Fibroblast of lung (primary cell): Measurements from ENCODE around the gene PYURF. TPM values are rescaled to one million over a fixed set of nuclear protein-coding genes. Genes with fewer than 3 reads are reported as not detected.

ENCODE experiments used
- DNase-seq, 2 donors: peaks; one replicate each; pipeline versions ENCODE4 v3.0.0 to v3.0.0-alpha.2; 2010; ENCODE audit warnings: low read depth in 2 of 2
- H2AFZ ChIP-seq: 2 replicates; pipeline ENCODE4 v1.5.1; 2012; ENCODE audit warnings: low read length, control low read depth, inconsistent platforms
- H3K27ac ChIP-seq: 2 replicates; pipeline ENCODE4 v1.5.1; 2011; ENCODE audit warnings: low read length, control low read depth; ENCODE audit not compliant: insufficient read depth
- H3K27me3 ChIP-seq: 2 replicates; pipeline ENCODE4 v1.5.1; 2011; ENCODE audit warnings: mild to moderate bottlenecking, low read length; ENCODE audit not compliant: control insufficient read depth, insufficient read depth
- H3K36me3 ChIP-seq: 2 replicates; pipeline ENCODE4 v1.5.1; 2011; ENCODE audit warnings: low read length; ENCODE audit not compliant: control insufficient read depth, insufficient read depth
- H3K4me1 ChIP-seq: 2 replicates; pipeline ENCODE4 v1.5.1; 2011; ENCODE audit warnings: low read length; ENCODE audit not compliant: control insufficient read depth, insufficient read depth; ENCODE audit errors: extremely low read depth
- H3K4me2 ChIP-seq: 2 replicates; pipeline ENCODE4 v1.5.1; 2011; ENCODE audit warnings: low read length, control low read depth; ENCODE audit not compliant: insufficient read depth; ENCODE audit errors: extremely low read depth
- H3K4me3 ChIP-seq, 4 experiments: fragments of 200-600 bp in 1 of 4; sonication (generic) in 1 of 4; replicated peaks in 1 of 4; 2 replicates each; pipeline ENCODE4 v1.5.1; 2011 to 2016; ENCODE audit warnings: low read length in 4 of 4, low read depth in 3 of 4, mild to moderate bottlenecking in 3 of 4, control low read depth in 2 of 4, inconsistent platforms in 1 of 4, mixed read lengths in 1 of 4; ENCODE audit not compliant: insufficient read depth in 1 of 4; ENCODE audit errors: control extremely low read depth in 1 of 4
- H3K79me2 ChIP-seq: 2 replicates; pipeline ENCODE4 v1.5.1; 2012; ENCODE audit warnings: mild to moderate bottlenecking, low read length, inconsistent platforms; ENCODE audit not compliant: control insufficient read depth, insufficient read depth
- H3K9ac ChIP-seq: 2 replicates; pipeline ENCODE4 v1.5.1; 2011; ENCODE audit warnings: mild to moderate bottlenecking, low read length, control low read depth; ENCODE audit not compliant: insufficient read depth
- H3K9me3 ChIP-seq: 2 replicates; pipeline ENCODE4 v1.5.1; 2012; ENCODE audit warnings: low read depth, low read length; ENCODE audit not compliant: control insufficient read depth, insufficient read depth
- H4K20me1 ChIP-seq: 2 replicates; pipeline ENCODE4 v1.5.1; 2011; ENCODE audit warnings: low read length; ENCODE audit not compliant: control insufficient read depth, insufficient read depth; ENCODE audit errors: extremely low read depth
- EZH2 ChIP-seq: IDR thresholded peaks from 2 replicates; pipeline ENCODE4 v1.5.1; 2012; ENCODE audit warnings: low read length, control low read depth, mild to moderate bottlenecking; ENCODE audit errors: missing control alignments
- polyA plus RNA-seq, 2 donors: library from polyadenylated mRNA; depleted of rRNA in 1 of 2; stranded (reverse) in 1 of 2; unstranded in 1 of 2; fragments of >200 nt; gene quantifications; 2 replicates each; pipeline ENCODE4 v1.2.1, GENCODE V29; 2011 to 2012; ENCODE audit warnings: missing spikeins in 1 of 2
- total RNA-seq: library from RNA; depleted of rRNA; stranded (reverse); fragments of >200 nt; gene quantifications from 2 replicates; pipeline ENCODE4 v1.2.1, GENCODE V29; 2014
- TF ChIP-seq, protein P1 (sequence below), 2 donors: IDR thresholded peaks in 1 of 2; conservative IDR thresholded peaks in 1 of 2; 1 replicate in 1 of 2; 2 replicates in 1 of 2; pipeline ENCODE4 v1.5.1; 2011 to 2012; ENCODE audit warnings: low read length in 2 of 2, control low read depth in 1 of 2, inconsistent platforms in 1 of 2, low read depth in 1 of 2, mild to moderate bottlenecking in 1 of 2

Gene PYURF
- total and polyA plus RNA-seq, 2 donors (not counting 1 experiment from before 2014, with no cell fraction given), result 91.3 to 102 TPM

DNA sequence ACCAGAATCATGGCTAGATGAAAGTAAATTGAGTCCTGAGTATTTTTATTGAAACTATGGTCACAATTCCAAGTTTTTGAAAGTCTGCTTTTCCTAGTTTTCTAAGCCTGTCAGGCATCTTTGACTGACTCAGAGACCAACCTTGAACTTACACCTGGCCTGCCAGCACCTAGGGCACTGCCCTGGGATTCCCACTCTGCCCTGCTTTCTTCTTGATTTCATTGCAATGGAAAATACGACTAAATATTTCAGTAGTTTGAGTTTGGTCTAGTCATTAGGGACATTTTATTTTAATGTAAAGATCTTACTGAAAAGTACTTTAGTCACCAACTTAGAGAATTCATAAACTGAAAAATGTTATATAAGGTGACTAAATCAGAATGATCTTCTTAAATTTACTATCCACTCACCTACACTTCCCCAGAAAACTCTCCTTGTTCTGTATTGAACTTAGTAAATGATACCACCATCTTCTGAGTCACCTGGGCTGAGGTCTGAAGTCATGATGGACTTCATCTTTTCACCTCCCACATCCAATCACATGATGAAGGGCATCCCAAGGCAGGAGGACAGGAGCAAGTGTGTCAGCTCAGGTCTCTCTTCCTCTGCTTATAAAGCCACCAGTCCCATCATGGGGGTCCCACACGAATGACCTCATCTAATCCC is 11.6 kb upstream of the PYURF start:
- TF ChIP-seq, protein P1, sequence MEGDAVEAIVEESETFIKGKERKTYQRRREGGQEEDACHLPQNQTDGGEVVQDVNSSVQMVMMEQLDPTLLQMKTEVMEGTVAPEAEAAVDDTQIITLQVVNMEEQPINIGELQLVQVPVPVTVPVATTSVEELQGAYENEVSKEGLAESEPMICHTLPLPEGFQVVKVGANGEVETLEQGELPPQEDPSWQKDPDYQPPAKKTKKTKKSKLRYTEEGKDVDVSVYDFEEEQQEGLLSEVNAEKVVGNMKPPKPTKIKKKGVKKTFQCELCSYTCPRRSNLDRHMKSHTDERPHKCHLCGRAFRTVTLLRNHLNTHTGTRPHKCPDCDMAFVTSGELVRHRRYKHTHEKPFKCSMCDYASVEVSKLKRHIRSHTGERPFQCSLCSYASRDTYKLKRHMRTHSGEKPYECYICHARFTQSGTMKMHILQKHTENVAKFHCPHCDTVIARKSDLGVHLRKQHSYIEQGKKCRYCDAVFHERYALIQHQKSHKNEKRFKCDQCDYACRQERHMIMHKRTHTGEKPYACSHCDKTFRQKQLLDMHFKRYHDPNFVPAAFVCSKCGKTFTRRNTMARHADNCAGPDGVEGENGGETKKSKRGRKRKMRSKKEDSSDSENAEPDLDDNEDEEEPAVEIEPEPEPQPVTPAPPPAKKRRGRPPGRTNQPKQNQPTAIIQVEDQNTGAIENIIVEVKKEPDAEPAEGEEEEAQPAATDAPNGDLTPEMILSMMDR (conservative IDR thresholded peaks at IDR 0.05 in 1 of 2, IDR thresholded peaks at IDR 0.05 in 1 of 2; ENCODE audit: low read depth in 1 of 2, low read length in 2 of 2), result no peak
- no peak for TF ChIP-seq EZH2
- H3K9me3 ChIP-seq, result no peaks in the 10 kb centered on the region
- H3K4me1 ChIP-seq, result peaks cover 14% of the 10 kb centered on the region
- no peak overlapping the region for H2AFZ ChIP-seq
- H3K27ac ChIP-seq, result peak overlapping the region; percentile 19
- H3K27me3 ChIP-seq, result no peaks in the 10 kb centered on the region
- no peaks in the 10 kb centered on the region for H4K20me1 ChIP-seq
- no peaks in the 10 kb centered on the region for H3K36me3 ChIP-seq
- peak overlapping the region; percentile 5 for H3K4me2 ChIP-seq
- no peak for DNase-seq
- H3K79me2 ChIP-seq, result peaks cover 3% of the 10 kb centered on the region
- H3K9ac ChIP-seq, result no peak overlapping the region
- H3K4me3 ChIP-seq, result no peak overlapping the region

DNA sequence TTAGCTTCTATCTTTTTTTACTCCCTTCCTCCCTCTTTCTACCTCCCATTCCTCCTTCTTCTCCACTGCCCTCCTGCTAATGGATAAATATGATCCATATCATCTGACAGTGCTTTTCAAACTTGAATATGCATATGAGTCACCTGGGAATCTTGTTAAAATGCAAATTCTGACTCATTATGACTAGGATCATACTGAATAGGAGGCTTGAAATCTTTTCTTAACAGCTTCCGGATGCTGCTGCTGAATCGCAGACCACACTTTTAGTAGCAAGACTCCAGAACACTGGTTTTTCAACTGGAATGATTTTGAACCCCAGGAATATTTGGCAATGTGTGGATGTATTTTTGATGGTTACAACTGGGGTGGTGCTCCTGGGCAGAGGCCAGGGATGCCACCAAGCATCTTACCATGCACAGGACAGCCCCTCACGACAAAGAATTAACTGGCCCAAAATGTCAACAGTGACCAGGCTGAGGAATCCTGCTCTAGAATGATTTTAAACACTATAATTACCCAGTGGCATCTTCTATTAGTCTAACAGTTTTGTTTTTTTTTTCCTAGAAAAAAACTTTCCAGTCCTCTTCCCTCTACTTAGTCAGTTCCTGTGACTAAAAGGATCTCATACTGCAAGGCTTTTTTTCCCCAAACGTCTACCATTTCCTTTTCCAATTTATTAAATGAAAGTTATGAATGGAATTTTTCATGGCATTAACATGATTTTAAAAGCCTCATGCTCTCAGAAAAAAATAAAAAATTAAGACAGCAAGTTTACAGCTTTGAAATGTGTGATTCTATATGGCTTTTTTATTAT is 10.6 kb upstream of the PYURF start:
- peak; percentile 79 to 94 for DNase-seq
- Histone ChIP-seq H3K4me1 (peaks cover 12% of the 10 kb centered on the region), H3K9me3 (no peaks in the 10 kb centered on the region), H3K9ac (peak overlapping the region; percentile 54), H4K20me1 (no peaks in the 10 kb centered on the region), H3K27ac (peak overlapping the region; percentile 95), H3K4me2 (peak overlapping the region; percentile 88), H3K36me3 (no peaks in the 10 kb centered on the region), H3K79me2 (peaks cover 3% of the 10 kb centered on the region), H3K4me3 (peak overlapping the region in 3 of 4 experiments; percentile 3 to 40 (median 34)), H2AFZ (peak overlapping the region; percentile 61), H3K27me3 (no peaks in the 10 kb centered on the region)
- no peak for TF ChIP-seq EZH2
- TF ChIP-seq, protein P1 (conservative IDR thresholded peaks at IDR 0.05 in 1 of 2, IDR thresholded peaks at IDR 0.05 in 1 of 2; ENCODE audit: low read depth in 1 of 2, low read length in 2 of 2), result no peak

DNA sequence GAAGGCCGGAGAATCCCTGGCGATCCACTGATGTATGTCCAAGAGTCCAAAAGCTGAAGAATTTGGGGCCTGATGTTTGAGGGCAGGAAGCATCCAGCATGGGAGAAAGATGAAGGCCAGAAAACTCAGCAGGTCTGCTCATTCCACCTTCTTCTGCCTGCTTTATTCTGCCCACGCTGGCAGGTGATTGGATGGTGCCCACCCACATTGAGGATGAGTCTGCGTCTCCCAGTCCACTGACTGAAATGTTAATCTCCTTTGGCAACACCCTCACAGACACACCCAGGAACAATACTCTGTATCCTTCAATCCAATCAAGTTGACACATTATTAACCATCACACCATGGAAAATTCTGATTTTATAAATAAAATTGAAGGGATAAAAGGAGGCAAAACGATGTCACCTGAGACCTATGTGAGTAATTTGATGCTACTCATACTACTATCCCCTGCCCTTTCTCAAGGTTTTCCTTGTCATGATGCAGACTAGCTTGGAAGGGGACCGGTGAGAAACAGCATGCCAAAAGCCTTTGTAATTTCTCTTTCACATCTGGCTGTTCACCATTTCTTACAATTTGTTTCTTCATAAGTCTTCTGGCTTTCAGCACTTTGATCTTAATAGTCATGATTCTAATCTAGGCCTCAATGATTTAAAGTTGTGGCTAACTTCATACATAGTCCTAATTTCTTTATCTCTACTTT is 9.7 kb upstream of the PYURF start:
- TF ChIP-seq, protein P1 (conservative IDR thresholded peaks at IDR 0.05 in 1 of 2, IDR thresholded peaks at IDR 0.05 in 1 of 2; ENCODE audit: low read depth in 1 of 2, low read length in 2 of 2), result no peak
- no peak for TF ChIP-seq EZH2
- H3K9me3 ChIP-seq, result no peaks in the 10 kb centered on the region
- H3K79me2 ChIP-seq, result peaks cover 3% of the 10 kb centered on the region
- H4K20me1 ChIP-seq, result no peaks in the 10 kb centered on the region
- peak; percentile 50 to 79 for DNase-seq
- no peak overlapping the region for H2AFZ ChIP-seq
- H3K27ac ChIP-seq, result peak overlapping the region; percentile 95
- H3K4me2 ChIP-seq, result no peak overlapping the region
- no peak overlapping the region for H3K9ac ChIP-seq
- H3K4me1 ChIP-seq, result peaks cover 12% of the 10 kb centered on the region
- H3K4me3 ChIP-seq, result peak overlapping the region in 1 of 4 experiments; percentile 15
- no peaks in the 10 kb centered on the region for H3K27me3 ChIP-seq
- no peaks in the 10 kb centered on the region for H3K36me3 ChIP-seq
